NCI-H128 (cell line): Measurements from ENCODE around the gene CRYGN.

ENCODE experiments used
- DNase-seq: peaks from one replicate; lab custom pipeline; 2025; ENCODE audit not compliant: unreplicated experiment; lab: John Stamatoyannopoulos, UW

CRYGN gene

DNA sequence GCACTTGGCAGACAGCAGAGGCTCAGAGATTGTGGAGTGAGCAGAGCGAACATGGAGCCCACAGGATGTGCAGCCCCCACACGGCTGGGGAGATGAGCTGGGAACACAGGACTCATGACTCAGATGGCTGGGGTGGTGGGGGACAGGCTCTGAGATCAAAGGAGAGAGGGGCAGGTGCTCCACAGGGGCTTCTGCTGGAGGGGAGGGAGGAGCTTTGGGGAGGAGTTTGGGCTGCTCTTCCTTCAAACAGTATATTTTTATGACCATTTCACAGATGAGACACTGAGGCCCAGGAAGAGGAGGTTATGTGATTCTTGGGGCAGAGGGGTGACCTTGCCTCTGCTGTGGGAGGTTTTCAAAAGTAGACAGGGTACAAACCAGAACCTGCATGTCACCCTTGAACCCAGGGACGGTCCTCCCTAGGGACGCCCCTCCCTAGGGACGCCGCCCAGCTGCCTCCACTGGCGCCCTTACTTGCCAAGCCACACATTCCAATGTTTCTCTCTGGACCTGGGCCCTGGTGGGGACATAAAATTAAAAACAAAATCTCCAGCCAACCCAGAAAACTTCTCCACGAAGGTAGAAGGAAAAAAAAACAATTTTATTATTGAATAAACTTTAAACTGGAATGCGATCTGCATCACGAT lies 981 bp upstream of the CRYGN start:
- DNase-seq, result no peak

- no peak for DNase-seq
Measured at GRCh38 chr7:151438864-151439601, 908 bp downstream of the CRYGN start.

GRCh38 chr7:151437866-151438516 lies 1.9 kb downstream of the CRYGN start:
- no peak for DNase-seq

GRCh38 chr7:151437159-151437553 lies 2.8 kb downstream of the CRYGN start:
- DNase-seq, result no peak

GRCh38 chr7:151436446-151437158 lies 3.3 kb downstream of the CRYGN start:
- no peak for DNase-seq

DNA sequence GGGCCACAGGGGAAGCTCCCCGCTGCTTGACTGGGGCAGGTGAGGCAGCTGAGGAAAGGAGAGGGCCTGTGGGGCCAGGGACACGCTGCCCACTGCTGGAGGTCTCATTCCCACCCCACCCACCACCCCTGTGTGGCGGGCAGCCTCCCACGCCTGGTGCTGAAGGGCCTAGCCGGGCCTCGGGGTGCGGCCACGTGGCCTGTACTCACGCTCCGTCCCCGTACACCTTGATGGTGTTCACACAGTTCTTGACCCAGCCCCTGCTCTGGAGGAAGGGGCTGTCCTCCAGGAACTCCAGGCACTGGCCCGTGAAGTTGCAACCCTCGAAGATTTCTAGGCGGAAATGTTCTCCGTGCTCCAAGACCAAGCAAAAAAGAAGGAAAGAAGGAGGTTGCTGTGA lies 4.0 kb downstream of the CRYGN start:
- DNase-seq, result no peak

GRCh38 chr7:151435103-151435916 lies 4.6 kb downstream of the CRYGN start:
- no peak for DNase-seq

DNA sequence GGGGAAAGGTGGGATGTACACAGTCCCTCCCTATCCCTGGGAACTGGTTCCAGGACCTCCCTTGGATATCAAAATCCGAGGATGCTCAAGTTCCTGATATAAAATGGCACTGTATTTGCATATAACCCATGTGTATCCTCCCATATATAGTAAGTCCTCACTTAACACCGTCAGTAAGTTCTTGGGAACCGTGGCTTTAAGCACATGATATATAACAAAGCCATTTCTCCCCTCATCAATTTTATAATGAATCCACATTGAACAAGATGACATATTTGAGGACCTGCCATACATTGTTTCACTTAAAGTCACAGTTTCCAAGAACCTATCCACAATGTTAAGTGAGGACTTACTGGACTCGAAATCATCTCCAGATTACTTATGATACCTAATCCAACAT lies 5.4 kb downstream of the CRYGN start:
- DNase-seq, result no peak

GRCh38 chr7:151433721-151434400 lies 6.1 kb downstream of the CRYGN start:
- DNase-seq, result no peak

- no peak for DNase-seq
Measured at GRCh38 chr7:151432658-151433521, 7.1 kb downstream of the CRYGN start.

DNA sequence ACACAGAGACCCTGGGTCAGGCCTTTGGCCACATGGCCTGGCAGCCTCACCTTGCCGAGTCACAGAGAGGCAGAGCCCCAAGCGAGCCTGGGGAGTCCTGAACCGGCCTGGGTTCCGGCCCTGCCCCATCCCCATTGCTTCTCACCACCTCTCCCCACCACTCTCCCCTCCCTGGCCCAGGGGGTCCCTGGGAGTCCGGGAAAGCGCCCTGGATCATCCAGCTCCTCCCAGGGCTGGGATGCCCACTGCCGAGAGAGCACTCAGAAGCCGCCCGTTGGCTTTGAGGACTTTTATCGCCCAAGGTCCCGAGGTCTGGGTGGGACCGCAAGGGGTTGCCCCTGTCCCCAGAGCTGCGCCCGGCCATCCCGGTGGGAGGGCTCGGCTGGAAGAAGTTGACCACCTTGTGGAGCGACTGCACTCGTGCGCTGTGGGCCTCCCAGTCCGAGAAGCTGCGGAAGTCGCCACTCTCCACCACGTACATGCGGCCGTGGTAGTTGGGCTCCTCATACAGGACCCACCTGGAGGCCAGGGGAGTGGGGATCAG lies 8.1 kb downstream of the CRYGN start:
- DNase-seq, result no peak

DNA sequence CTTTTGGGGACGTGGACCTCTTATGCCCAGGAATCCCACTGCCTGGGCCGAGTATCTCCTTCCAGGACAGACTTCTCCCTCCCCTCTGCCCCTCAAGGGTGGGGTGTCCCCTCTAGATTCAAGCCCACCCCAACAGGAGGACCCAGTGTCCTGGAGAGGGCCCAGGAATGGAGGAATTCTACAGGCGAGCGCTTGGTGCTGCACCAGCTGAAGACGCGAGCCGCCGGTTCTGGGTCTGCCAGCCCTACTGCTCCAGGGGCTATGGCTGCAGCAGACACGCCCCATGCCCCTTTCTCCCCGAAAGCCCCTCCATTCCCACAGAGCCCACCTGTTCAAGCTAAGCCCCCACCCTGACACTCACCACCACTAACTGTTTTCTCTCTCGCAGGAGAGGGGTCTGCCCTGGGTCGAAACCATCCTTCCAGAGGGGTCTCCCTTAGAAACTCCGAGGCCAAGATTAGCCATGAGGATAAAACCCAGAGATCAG lies 8.6 kb downstream of the CRYGN start:
- DNase-seq, result no peak

- DNase-seq, result no peak
Measured at GRCh38 chr7:151430391-151431205, 9.3 kb downstream of the CRYGN start.

GRCh38 chr7:151429560-151430331 lies 10.2 kb downstream of the CRYGN start:
- no peak for DNase-seq

- DNase-seq, result no peak
Measured at GRCh38 chr7:151429237-151429559, 10.7 kb downstream of the CRYGN start.

DNA sequence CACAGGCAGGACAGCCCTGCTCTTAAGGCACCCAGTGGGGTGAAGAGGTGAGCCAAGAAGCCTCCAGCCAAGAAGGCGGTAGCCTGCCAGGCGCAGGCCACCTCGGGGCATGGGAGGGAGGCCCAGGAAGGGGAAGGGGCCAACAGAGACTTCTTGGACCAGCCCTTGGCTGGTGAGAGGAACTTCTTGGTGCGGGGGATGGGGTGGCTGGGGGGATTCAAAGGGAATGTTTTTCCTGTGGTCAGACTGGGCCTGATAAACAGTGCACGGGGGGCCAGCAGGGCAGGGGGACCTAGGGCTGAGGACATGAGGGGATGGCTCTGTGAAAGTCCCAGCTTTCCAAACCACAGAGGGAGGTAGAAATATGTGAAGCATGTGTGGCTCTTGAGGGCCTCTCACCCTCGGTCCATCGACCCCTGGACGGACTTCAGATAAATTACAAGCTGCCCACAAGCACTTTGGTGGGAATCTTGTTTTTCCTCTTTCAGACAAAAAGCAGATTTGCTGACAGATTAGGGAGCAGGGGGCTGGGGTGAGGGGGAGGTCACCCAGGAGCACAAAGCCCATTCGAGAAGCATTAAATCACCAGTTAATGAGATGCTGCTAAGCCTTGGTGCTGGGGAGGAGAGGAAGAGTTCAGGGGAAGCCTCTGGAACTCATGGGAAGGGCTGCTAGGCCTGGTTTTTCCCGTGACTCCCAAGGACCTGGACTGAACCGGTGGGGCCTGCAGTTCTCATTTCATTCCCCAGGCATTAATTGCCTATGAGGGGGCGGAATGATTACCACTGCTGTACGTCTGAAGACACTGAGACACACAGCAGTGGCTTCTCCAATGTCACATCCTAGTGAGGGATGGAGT lies 11.3 kb downstream of the CRYGN start:
- no peak for DNase-seq
